T-cell (primary cell): ENCODE data around the gene RNASE13. TPM values are rescaled to one million over a fixed set of nuclear protein-coding genes. Genes with fewer than 3 reads are reported as not detected.

ENCODE experiments used
- total RNA-seq, 35 experiments: library from RNA in 6 of 35; stranded (reverse) in 6 of 35; fragments of 120-200 nt in 1 of 35; gene quantifications; one replicate each; pipeline versions ENCODE4 v1.2.1 to v1.2.4 and lab custom pipeline; 2013 to 2026

The RNASE13 gene
- total RNA-seq, 5 donors from 2014 or later (not counting 1 experiment from before 2014, with no cell fraction given), result not detected

Other genes with a start within 250 kb of the RNASE13 start
- gene RNASE1, start 232.0 kb downstream of the RNASE13 start, total RNA-seq, result 1 to 10 TPM in 3 of 5 donors, not detected in 2; 1.5 to 2.3 (median 2.0) TPM
- gene RNASE3, start 143.4 kb downstream of the RNASE13 start, total RNA-seq, result not detected
- gene RNASE2, start 79.3 kb downstream of the RNASE13 start, total RNA-seq, result not detected
- gene METTL17, start 44.8 kb downstream of the RNASE13 start, total RNA-seq, result 100 to 1,000 TPM in 2 of 5 donors, 10 to 100 TPM in 3; 80.4 to 112 (median 99.0) TPM
- under 1 TPM in 1 of 5 donors, not detected in 4; 0.35 TPM for gene SLC39A2, start 35.5 kb downstream of the RNASE13 start, total RNA-seq
- gene NDRG2, start 9.7 kb downstream of the RNASE13 start, total RNA-seq, result 10 to 100 TPM; 26.1 to 28.2 (median 27.1) TPM
- gene TPPP2, start 4.6 kb downstream of the RNASE13 start, total RNA-seq, result not detected
- not detected for gene RNASE7, start 7.6 kb upstream of the RNASE13 start, total RNA-seq
- not detected for gene RNASE8, start 23.0 kb upstream of the RNASE13 start, total RNA-seq
- 1 to 10 TPM in 2 of 5 donors, under 1 TPM in 3; 0.39 to 3.3 (median 0.85) TPM for gene ARHGEF40, start 35.5 kb upstream of the RNASE13 start, total RNA-seq
- 10 to 100 TPM in 1 of 5 donors, 1 to 10 TPM in 4; 7.2 to 12.4 (median 8.1) TPM for gene ZNF219, start 63.8 kb upstream of the RNASE13 start, total RNA-seq
- under 1 TPM in 1 of 5 donors, not detected in 4; 0.49 TPM for gene TMEM253, start 66.3 kb upstream of the RNASE13 start, total RNA-seq
- not detected for gene OR5AU1, start 121.3 kb upstream of the RNASE13 start, total RNA-seq
- 100 to 1,000 TPM; 417 to 530 (median 441) TPM for gene HNRNPC, start 234.6 kb upstream of the RNASE13 start, total RNA-seq
- under 1 TPM in 2 of 5 donors, not detected in 3; 0.16 to 0.76 TPM for gene RPGRIP1, start 245.3 kb upstream of the RNASE13 start, total RNA-seq